Liver (tissue), 9 donors: ENCODE data around the gene MYBPHL. TPM values are rescaled to one million over a fixed set of nuclear protein-coding genes. Genes with fewer than 3 reads are reported as not detected.

Experiments
- DNase-seq: peaks from one replicate; pipeline ENCODE4 v3.0.0-alpha.2; 2017; ENCODE audit warnings: low spot score
- H3K27ac ChIP-seq, 2 donors: one replicate each; pipeline ENCODE4 v1.7.0; 2013; ENCODE audit warnings: inconsistent platforms in 2 of 2, low read length in 2 of 2, control low read depth in 1 of 2, low read depth in 1 of 2, mild to moderate bottlenecking in 1 of 2
- H3K27me3 ChIP-seq, 4 donors: one replicate each; pipeline versions ENCODE4 v1.6.1 to v1.7.0; 2013; ENCODE audit warnings: low read length in 3 of 4, inconsistent platforms in 1 of 4, mild to moderate bottlenecking in 1 of 4, moderate library complexity in 1 of 4; ENCODE audit not compliant: control insufficient read depth in 4 of 4, insufficient read depth in 4 of 4
- H3K36me3 ChIP-seq, 4 donors: one replicate each; pipeline versions ENCODE4 v1.6.1 to v1.7.0; 2013; ENCODE audit warnings: low read length in 3 of 4, mild to moderate bottlenecking in 3 of 4, low read depth in 1 of 4, moderate library complexity in 1 of 4; ENCODE audit not compliant: control insufficient read depth in 4 of 4, insufficient read depth in 3 of 4
- H3K4me1 ChIP-seq, 4 donors: one replicate each; pipeline versions ENCODE4 v1.6.1 to v1.7.0; 2013; ENCODE audit warnings: low read length in 3 of 4, mild to moderate bottlenecking in 3 of 4, moderate library complexity in 1 of 4; ENCODE audit not compliant: control insufficient read depth in 4 of 4, insufficient read depth in 4 of 4
- H3K4me3 ChIP-seq, 3 donors: one replicate each; pipeline versions ENCODE4 v1.6.1 to v1.7.0; 2013; ENCODE audit warnings: low read length in 3 of 3, control low read depth in 1 of 3, low read depth in 1 of 3, mild to moderate bottlenecking in 1 of 3
- H3K9ac ChIP-seq, 2 donors: one replicate each; pipeline ENCODE4 v1.7.0; 2013; ENCODE audit warnings: low read length in 2 of 2, mild to moderate bottlenecking in 2 of 2, moderate library complexity in 2 of 2, control low read depth in 1 of 2, low read depth in 1 of 2
- H3K9me3 ChIP-seq, 4 donors: one replicate each; pipeline versions ENCODE4 v1.6.1 to v1.7.0; 2013; ENCODE audit warnings: low read length in 3 of 4; ENCODE audit not compliant: control insufficient read depth in 4 of 4
- CTCF ChIP-seq: fragments of 150-350 bp; IDR thresholded peaks from 2 replicates; pipeline ENCODE4 v1.5.1; 2017; ENCODE audit warnings: improper control_type of control experiment, low read depth, low read length; ENCODE audit not compliant: missing input control
- EGR1 ChIP-seq, 2 donors: IDR thresholded peaks; 2 replicates each; pipeline ENCODE4 v1.6.1; 2016 to 2018; ENCODE audit warnings: antibody characterized with exemption in 2 of 2, low read depth in 2 of 2
- FOXA2 ChIP-seq: IDR thresholded peaks from 2 replicates; pipeline ENCODE4 v1.6.1; 2016; ENCODE audit warnings: antibody characterized with exemption
- GABPA ChIP-seq, 2 donors: IDR thresholded peaks in 1 of 2; conservative IDR thresholded peaks in 1 of 2; 2 replicates each; pipeline ENCODE4 v1.6.1; 2016; ENCODE audit warnings: antibody characterized with exemption in 2 of 2, mild to moderate bottlenecking in 1 of 2, moderate library complexity in 1 of 2
- HNF4A ChIP-seq, 2 donors: conservative IDR thresholded peaks; 2 replicates each; pipeline ENCODE4 v1.6.1; 2016; ENCODE audit warnings: antibody characterized with exemption in 2 of 2, mild to moderate bottlenecking in 2 of 2
- HNF4G ChIP-seq: IDR thresholded peaks from 2 replicates; pipeline ENCODE4 v1.6.1; 2016; ENCODE audit warnings: antibody characterized with exemption
- JUND ChIP-seq, 2 donors: IDR thresholded peaks; 2 replicates each; pipeline ENCODE4 v1.6.1; 2016; ENCODE audit warnings: antibody characterized with exemption in 2 of 2
- NR2F2 ChIP-seq: IDR thresholded peaks from 2 replicates; pipeline ENCODE4 v1.6.1; 2016; ENCODE audit warnings: antibody characterized with exemption
- RAD21 ChIP-seq, 2 donors: IDR thresholded peaks; 2 replicates each; pipeline ENCODE4 v1.6.1; 2016; ENCODE audit warnings: antibody characterized with exemption in 2 of 2, mild to moderate bottlenecking in 2 of 2
- REST ChIP-seq: IDR thresholded peaks from 2 replicates; pipeline ENCODE4 v1.6.1; 2016; ENCODE audit warnings: antibody characterized with exemption, mild to moderate bottlenecking
- RXRA ChIP-seq, 2 donors: IDR thresholded peaks; 2 replicates each; pipeline ENCODE4 v1.6.1; 2017 to 2018; ENCODE audit warnings: antibody characterized with exemption in 2 of 2, mild to moderate bottlenecking in 1 of 2
- SP1 ChIP-seq: IDR thresholded peaks from 2 replicates; pipeline ENCODE4 v1.6.1; 2018; ENCODE audit warnings: antibody characterized with exemption, mild to moderate bottlenecking
- TAF1 ChIP-seq: conservative IDR thresholded peaks from 2 replicates; pipeline ENCODE4 v1.6.1; 2016; ENCODE audit warnings: antibody characterized with exemption, mild to moderate bottlenecking
- YY1 ChIP-seq: IDR thresholded peaks from 2 replicates; pipeline ENCODE4 v1.6.1; 2016; ENCODE audit warnings: antibody characterized with exemption, mild to moderate bottlenecking
- WGBS: extraction: QIAGEN DNeasy Blood & Tissue Kit; methylation state at CpG from one replicate; pipeline ENCODE4 v1.1.7; 2013; 5-methylcytosine and 5-hydroxymethylcytosine counted together
- polyA plus RNA-seq, 2 donors: library from polyadenylated mRNA; stranded (reverse) in 1 of 2; unstranded in 1 of 2; fragments of 200-250 nt in 1 of 2; fragments of >200 nt in 1 of 2; fragmentation: Nextera tagmentation in 1 of 2; extraction: Ambion mirVana in 1 of 2; gene quantifications; one replicate each; pipeline versions ENCODE4 v1.2.1 to v1.2.3, GENCODE V29; 2013 to 2015
- total RNA-seq, 2 donors: library from RNA; depleted of rRNA; stranded (reverse); fragments of >200 nt; gene quantifications; one replicate each; pipeline ENCODE4 v1.2.3, GENCODE V29; 2014
- TF ChIP-seq, protein P1 (sequence below): IDR thresholded peaks from 2 replicates; pipeline ENCODE4 v1.6.1; 2016; ENCODE audit warnings: antibody characterized with exemption
- TF ChIP-seq, protein P2 (sequence below): IDR thresholded peaks from 2 replicates; pipeline ENCODE4 v1.6.1; 2016; ENCODE audit warnings: antibody characterized with exemption
- donor health status: healthy.
- donor health status: healthy.
- donor health status: healthy.
- donor health status: healthy.
- donor health status: healthy.

Gene MYBPHL
- total and polyA plus RNA-seq, 4 donors: not detected

DNA sequence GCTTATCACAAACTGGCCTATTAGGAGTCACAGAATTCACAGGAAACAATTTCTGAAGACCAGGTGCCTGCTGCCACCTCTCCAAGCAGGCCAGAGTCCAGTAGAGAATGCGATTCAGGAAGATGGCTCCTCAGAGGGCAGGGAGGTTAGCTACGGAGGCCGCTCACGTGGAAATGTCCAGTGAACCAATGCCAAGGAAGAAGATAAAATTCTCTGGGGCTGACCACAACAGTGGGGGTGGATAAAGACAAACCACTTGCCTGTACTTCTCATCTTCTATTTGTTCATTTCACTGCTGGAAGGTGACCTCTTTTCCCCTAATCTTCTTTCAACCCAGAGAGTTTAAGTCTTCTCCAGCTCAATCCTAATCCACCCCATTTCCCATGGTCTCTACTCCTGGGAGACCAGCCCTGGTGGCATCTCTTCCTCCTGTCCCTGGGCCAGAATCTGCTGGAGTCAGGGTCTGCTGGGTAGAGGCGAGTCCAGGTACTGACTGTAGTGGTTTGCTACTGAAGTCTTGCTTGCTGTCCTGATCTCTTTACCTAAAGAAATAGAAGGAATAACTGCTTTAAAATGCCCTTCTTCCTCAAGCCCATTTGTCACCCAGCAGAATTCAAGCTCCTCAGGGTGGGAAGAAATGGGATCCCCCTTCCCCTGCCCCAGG lies 27.1 kb downstream of the MYBPHL start:
- WGBS: 93% methylated on average over 5 of the region's 5 CpGs
- Histone ChIP-seq H3K4me3 (no peak overlapping the region), H3K4me1 (peaks cover 4 to 51% (median 32%) of the 10 kb centered on the region in 4 donors), H3K27me3 (no peaks in the 10 kb centered on the region), H3K27ac (no peak overlapping the region), H3K9me3 (no peaks in the 10 kb centered on the region), H3K36me3 (no peaks in the 10 kb centered on the region), H3K9ac (no peak overlapping the region)
- no peak for TF ChIP-seq TAF1
- TF ChIP-seq, protein P1, sequence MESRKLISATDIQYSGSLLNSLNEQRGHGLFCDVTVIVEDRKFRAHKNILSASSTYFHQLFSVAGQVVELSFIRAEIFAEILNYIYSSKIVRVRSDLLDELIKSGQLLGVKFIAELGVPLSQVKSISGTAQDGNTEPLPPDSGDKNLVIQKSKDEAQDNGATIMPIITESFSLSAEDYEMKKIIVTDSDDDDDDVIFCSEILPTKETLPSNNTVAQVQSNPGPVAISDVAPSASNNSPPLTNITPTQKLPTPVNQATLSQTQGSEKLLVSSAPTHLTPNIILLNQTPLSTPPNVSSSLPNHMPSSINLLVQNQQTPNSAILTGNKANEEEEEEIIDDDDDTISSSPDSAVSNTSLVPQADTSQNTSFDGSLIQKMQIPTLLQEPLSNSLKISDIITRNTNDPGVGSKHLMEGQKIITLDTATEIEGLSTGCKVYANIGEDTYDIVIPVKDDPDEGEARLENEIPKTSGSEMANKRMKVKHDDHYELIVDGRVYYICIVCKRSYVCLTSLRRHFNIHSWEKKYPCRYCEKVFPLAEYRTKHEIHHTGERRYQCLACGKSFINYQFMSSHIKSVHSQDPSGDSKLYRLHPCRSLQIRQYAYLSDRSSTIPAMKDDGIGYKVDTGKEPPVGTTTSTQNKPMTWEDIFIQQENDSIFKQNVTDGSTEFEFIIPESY: no peak
- no peak for TF ChIP-seq GABPA (IDR thresholded peaks at IDR 0.05 in 1 of 2, conservative IDR thresholded peaks at IDR 0.05 in 1 of 2)
- TF ChIP-seq, protein P2, sequence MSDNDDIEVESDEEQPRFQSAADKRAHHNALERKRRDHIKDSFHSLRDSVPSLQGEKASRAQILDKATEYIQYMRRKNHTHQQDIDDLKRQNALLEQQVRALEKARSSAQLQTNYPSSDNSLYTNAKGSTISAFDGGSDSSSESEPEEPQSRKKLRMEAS: no peak
- no peak for TF ChIP-seq SP1
- TF ChIP-seq NR2F2: no peak
- TF ChIP-seq JUND (IDR thresholded peaks at IDR 0.05): no peak
- no peak for TF ChIP-seq FOXA2
- no peak for TF ChIP-seq EGR1 (IDR thresholded peaks at IDR 0.05; ENCODE audit: low read depth in 2 of 2)
- no peak for TF ChIP-seq RAD21 (IDR thresholded peaks at IDR 0.05)
- TF ChIP-seq HNF4A (conservative IDR thresholded peaks at IDR 0.05): no peak
- TF ChIP-seq REST: no peak
- no peak for TF ChIP-seq YY1
- no peak for DNase-seq

- Histone ChIP-seq H3K4me3 (no peak overlapping the region), H3K36me3 (no peaks in the 10 kb centered on the region), H3K9ac (no peak overlapping the region), H3K27ac (peak overlapping the region; percentile 33 to 39), H3K9me3 (no peaks in the 10 kb centered on the region), H3K4me1 (peaks cover 4 to 48% (median 35%) of the 10 kb centered on the region in 4 donors), H3K27me3 (no peaks in the 10 kb centered on the region)
- DNase-seq: peak; percentile 85
- 47% methylated on average over 7 of the region's 7 CpGs for WGBS
- TF ChIP-seq RXRA (IDR thresholded peaks at IDR 0.05) (peak in 1 of 2 donors; percentile 28), CTCF (peak; percentile 90), TAF1 (no peak), RAD21 (IDR thresholded peaks at IDR 0.05) (peak; percentile 78 to 96), HNF4G (peak; percentile 34), HNF4A (conservative IDR thresholded peaks at IDR 0.05) (peak; percentile 25 to 50), SP1 (peak; percentile 44)
- TF ChIP-seq, protein P1: no peak
Measured at GRCh38 chr1:109277434-109278204, 29.2 kb downstream of the MYBPHL start.
